Adipocyte (in vitro differentiated cells): Measurements from ENCODE around the gene TMEM63B.
"Not testable (repeated sequence)": the region's sequence is repeated elsewhere in the genome, so short reads cannot be mapped to it uniquely, and the experiment has no call there.

Experiments
- DNase-seq: peaks from one replicate; pipeline ENCODE4 v3.0.0-alpha.2; 2015; ENCODE audit warnings: low read depth
- H3K27me3 ChIP-seq: replicated peaks from 2 replicates; pipeline ENCODE4 v1.7.0; 2013; ENCODE audit warnings: mild to moderate bottlenecking, low read length, moderate library complexity; ENCODE audit not compliant: control insufficient read depth, insufficient read depth
- H3K36me3 ChIP-seq: 2 replicates; pipeline ENCODE4 v1.7.0; 2013; ENCODE audit warnings: low read length, mild to moderate bottlenecking, moderate library complexity; ENCODE audit not compliant: control insufficient read depth, insufficient read depth, severe bottlenecking
- H3K4me1 ChIP-seq: 2 replicates; pipeline ENCODE4 v1.7.0; 2013; ENCODE audit warnings: mild to moderate bottlenecking, low read length, moderate library complexity; ENCODE audit not compliant: control insufficient read depth, insufficient read depth
- H3K4me3 ChIP-seq: 2 replicates; pipeline ENCODE4 v1.7.0; 2013; ENCODE audit warnings: mild to moderate bottlenecking, low read length, moderate library complexity
- H3K9ac ChIP-seq: 2 replicates; pipeline ENCODE4 v1.7.0; 2013; ENCODE audit warnings: mild to moderate bottlenecking, low read length, moderate library complexity
- H3K9me3 ChIP-seq: 2 replicates; pipeline ENCODE4 v1.7.0; 2013; ENCODE audit warnings: mild to moderate bottlenecking, low read length, moderate library complexity; ENCODE audit not compliant: control insufficient read depth

TMEM63B gene

GRCh38 chr6:44179072-44179536 is 51.8 kb downstream of the TMEM63B start:
- H3K9me3 ChIP-seq, result no peaks in the 10 kb centered on the region
- DNase-seq, result no peak
- no peak overlapping the region for H3K4me3 ChIP-seq
- no peaks in the 10 kb centered on the region for H3K36me3 ChIP-seq
- no peak overlapping the region for H3K9ac ChIP-seq
- H3K4me1 ChIP-seq, result peaks cover 15% of the 10 kb centered on the region
- peaks cover 4% of the 10 kb centered on the region for H3K27me3 ChIP-seq

- Histone ChIP-seq H3K9me3 (no peaks in the 10 kb centered on the region), H3K9ac (no peak overlapping the region), H3K27me3 (peaks cover 5% of the 10 kb centered on the region), H3K36me3 (no peaks in the 10 kb centered on the region), H3K4me3 (no peak overlapping the region), H3K4me1 (peaks cover 15% of the 10 kb centered on the region)
- no peak for DNase-seq
These were observed 52.3 kb downstream of the TMEM63B start for GRCh38 chr6:44179648-44180047.

GRCh38 chr6:44180406-44180805 is 53.1 kb downstream of the TMEM63B start:
- Histone ChIP-seq H3K27me3 (peaks cover 5% of the 10 kb centered on the region), H3K4me1 (peaks cover 15% of the 10 kb centered on the region), H3K9ac (no peak overlapping the region), H3K36me3 (no peaks in the 10 kb centered on the region), H3K4me3 (no peak overlapping the region), H3K9me3 (no peaks in the 10 kb centered on the region)
- DNase-seq, result no peak

- no peak for DNase-seq
- Histone ChIP-seq H3K4me1 (peaks cover 15% of the 10 kb centered on the region), H3K36me3 (no peaks in the 10 kb centered on the region), H3K27me3 (peaks cover 6% of the 10 kb centered on the region), H3K4me3 (no peak overlapping the region), H3K9ac (no peak overlapping the region), H3K9me3 (no peaks in the 10 kb centered on the region)
These were observed 53.5 kb downstream of the TMEM63B start for GRCh38 chr6:44180886-44181285.

GRCh38 chr6:44181784-44182183 is 54.4 kb downstream of the TMEM63B start:
- peaks cover 11% of the 10 kb centered on the region for H3K27me3 ChIP-seq
- not testable (repeated sequence) for H3K9ac ChIP-seq

GRCh38 chr6:44182911-44183390 is 55.6 kb downstream of the TMEM63B start:
- peaks cover 11% of the 10 kb centered on the region for H3K27me3 ChIP-seq
- no peak for DNase-seq
- H3K4me1 ChIP-seq, result peaks cover 10% of the 10 kb centered on the region
- H3K4me3 ChIP-seq, result no peak overlapping the region
- no peak overlapping the region for H3K9ac ChIP-seq
- no peaks in the 10 kb centered on the region for H3K9me3 ChIP-seq
- no peaks in the 10 kb centered on the region for H3K36me3 ChIP-seq

More at GRCh38 chr6:44181784-44182183, 54.4 kb downstream of the TMEM63B start:
- H3K9me3 ChIP-seq, H3K36me3 ChIP-seq, H3K4me3 ChIP-seq, DNase-seq: not testable (repeated sequence)
- H3K4me1 ChIP-seq, result peaks cover 15% of the 10 kb centered on the region

- Histone ChIP-seq H3K9ac (no peak overlapping the region), H3K9me3 (no peaks in the 10 kb centered on the region)
These were observed 56.4 kb downstream of the TMEM63B start for GRCh38 chr6:44183783-44184182.

GRCh38 chr6:44185356-44185755 is 58.0 kb downstream of the TMEM63B start:
- H3K9ac ChIP-seq, H3K36me3 ChIP-seq, DNase-seq, H3K9me3 ChIP-seq, H3K4me3 ChIP-seq, H3K4me1 ChIP-seq: not testable (repeated sequence)
- H3K27me3 ChIP-seq, result peaks cover 14% of the 10 kb centered on the region

More at GRCh38 chr6:44183783-44184182, 56.4 kb downstream of the TMEM63B start:
- DNase-seq, result no peak
- no peak overlapping the region for H3K4me3 ChIP-seq
- H3K36me3 ChIP-seq, result no peaks in the 10 kb centered on the region
- peaks cover 5% of the 10 kb centered on the region for H3K4me1 ChIP-seq
- peaks cover 11% of the 10 kb centered on the region for H3K27me3 ChIP-seq

GRCh38 chr6:44185953-44186634 is 58.7 kb downstream of the TMEM63B start:
- no peaks in the 10 kb centered on the region for H3K4me1 ChIP-seq
- no peaks in the 10 kb centered on the region for H3K9me3 ChIP-seq
- no peak overlapping the region for H3K9ac ChIP-seq
- no peak overlapping the region for H3K4me3 ChIP-seq
- no peaks in the 10 kb centered on the region for H3K36me3 ChIP-seq
- DNase-seq, result no peak
- peaks cover 14% of the 10 kb centered on the region for H3K27me3 ChIP-seq

- H3K27me3 ChIP-seq, result peaks cover 14% of the 10 kb centered on the region
- no peak overlapping the region for H3K4me3 ChIP-seq
- H3K9ac ChIP-seq, result no peak overlapping the region
- H3K4me1 ChIP-seq, result no peaks in the 10 kb centered on the region
- no peaks in the 10 kb centered on the region for H3K36me3 ChIP-seq
- H3K9me3 ChIP-seq, result no peaks in the 10 kb centered on the region
- no peak for DNase-seq
These were observed 59.3 kb downstream of the TMEM63B start for GRCh38 chr6:44186635-44187025.

GRCh38 chr6:44188819-44189218 is 61.5 kb downstream of the TMEM63B start:
- Histone ChIP-seq H3K27me3 (peaks cover 13% of the 10 kb centered on the region), H3K9me3 (no peaks in the 10 kb centered on the region), H3K9ac (no peak overlapping the region), H3K36me3 (no peaks in the 10 kb centered on the region), H3K4me3 (no peak overlapping the region), H3K4me1 (no peaks in the 10 kb centered on the region)
- no peak for DNase-seq

GRCh38 chr6:44189257-44189656 is 61.9 kb downstream of the TMEM63B start:
- Histone ChIP-seq H3K4me1 (no peaks in the 10 kb centered on the region), H3K27me3 (peaks cover 9% of the 10 kb centered on the region), H3K36me3 (no peaks in the 10 kb centered on the region), H3K9me3 (no peaks in the 10 kb centered on the region), H3K4me3 (no peak overlapping the region), H3K9ac (no peak overlapping the region)
- DNase-seq, result no peak
